ENCODE measurements around the gene RIC8A. TPM values are rescaled to one million over a fixed set of nuclear protein-coding genes. Genes with fewer than 3 reads are reported as not detected.

Gene RIC8A
- total and polyA plus RNA-seq, 2 of the 13 experiments (the other 11 are each of a cell fraction or from before 2014, with no cell fraction given), result 62.1 to 63.8 TPM

DNA sequence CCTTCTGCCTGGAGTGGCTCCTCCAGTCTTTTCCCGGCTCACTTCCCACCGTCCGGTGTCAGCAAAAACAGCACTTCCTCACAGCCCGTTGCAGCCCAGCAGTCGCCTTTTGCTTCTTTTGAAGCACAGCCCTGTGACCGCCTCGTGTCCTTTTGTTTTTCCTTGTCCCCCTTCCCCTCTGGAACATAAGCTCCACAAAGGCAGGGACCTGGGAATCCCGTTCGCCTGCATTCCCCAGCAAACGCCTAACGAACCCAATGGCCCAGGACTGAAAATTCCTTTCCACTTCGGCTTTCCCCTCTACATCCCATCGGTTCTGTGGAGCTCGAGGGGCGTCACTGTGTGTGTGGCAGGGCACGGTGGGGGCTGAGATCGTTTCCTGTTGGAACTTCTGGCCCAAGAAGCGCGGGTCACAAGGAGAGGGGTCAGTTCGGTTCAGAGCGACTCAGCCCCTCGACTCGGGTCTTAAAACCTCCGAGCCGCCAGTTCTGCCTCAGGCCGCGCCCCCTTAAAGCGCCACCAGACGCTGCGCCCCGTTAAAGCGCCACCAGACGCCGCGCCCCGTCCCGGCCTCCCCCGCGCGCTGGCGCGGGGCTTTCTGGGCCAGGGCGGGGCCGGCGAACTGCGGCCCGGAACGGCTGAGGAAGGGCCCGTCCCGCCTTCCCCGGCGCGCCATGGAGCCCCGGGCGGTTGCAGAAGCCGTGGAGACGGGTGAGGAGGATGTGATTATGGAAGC is 841 bp downstream of the RIC8A start (continued):
- TF ChIP-seq GABPA (IDR thresholded peaks at IDR 0.05; ENCODE audit: low read depth, low read length) (no peak), GABPA (CRISPR knock-in tag; IDR thresholded peaks at IDR 0.05; ENCODE audit: low read depth) (peak; percentile 53; the same call in 1 of the 2 replicates), RAD21 (CRISPR knock-in tag; IDR thresholded peaks at IDR 0.05) (0 out of 2 replicates have a peak, but pooled peaks have one; percentile 25), KLF9 (CRISPR knock-in tag; IDR thresholded peaks at IDR 0.05; ENCODE audit: low read depth) (no peak), NFIB (CRISPR knock-in tag; IDR thresholded peaks at IDR 0.05; ENCODE audit: borderline replicate concordance) (no peak), NFE2 (CRISPR knock-in tag; IDR thresholded peaks at IDR 0.05) (no peak), ZNF501 (CRISPR knock-in tag; IDR thresholded peaks at IDR 0.05) (0 out of 2 replicates have a peak, but pooled peaks have one; percentile 14), NCOA2 (CRISPR knock-in tag; IDR thresholded peaks at IDR 0.05) (no peak), ZNF552 (CRISPR knock-in tag; IDR thresholded peaks at IDR 0.05; ENCODE audit: borderline replicate concordance) (no peak), FOXO1 (CRISPR knock-in tag; IDR thresholded peaks at IDR 0.05) (0 out of 2 replicates have a peak, but pooled peaks have one; percentile 13)
- TF ChIP-seq, protein P1, sequence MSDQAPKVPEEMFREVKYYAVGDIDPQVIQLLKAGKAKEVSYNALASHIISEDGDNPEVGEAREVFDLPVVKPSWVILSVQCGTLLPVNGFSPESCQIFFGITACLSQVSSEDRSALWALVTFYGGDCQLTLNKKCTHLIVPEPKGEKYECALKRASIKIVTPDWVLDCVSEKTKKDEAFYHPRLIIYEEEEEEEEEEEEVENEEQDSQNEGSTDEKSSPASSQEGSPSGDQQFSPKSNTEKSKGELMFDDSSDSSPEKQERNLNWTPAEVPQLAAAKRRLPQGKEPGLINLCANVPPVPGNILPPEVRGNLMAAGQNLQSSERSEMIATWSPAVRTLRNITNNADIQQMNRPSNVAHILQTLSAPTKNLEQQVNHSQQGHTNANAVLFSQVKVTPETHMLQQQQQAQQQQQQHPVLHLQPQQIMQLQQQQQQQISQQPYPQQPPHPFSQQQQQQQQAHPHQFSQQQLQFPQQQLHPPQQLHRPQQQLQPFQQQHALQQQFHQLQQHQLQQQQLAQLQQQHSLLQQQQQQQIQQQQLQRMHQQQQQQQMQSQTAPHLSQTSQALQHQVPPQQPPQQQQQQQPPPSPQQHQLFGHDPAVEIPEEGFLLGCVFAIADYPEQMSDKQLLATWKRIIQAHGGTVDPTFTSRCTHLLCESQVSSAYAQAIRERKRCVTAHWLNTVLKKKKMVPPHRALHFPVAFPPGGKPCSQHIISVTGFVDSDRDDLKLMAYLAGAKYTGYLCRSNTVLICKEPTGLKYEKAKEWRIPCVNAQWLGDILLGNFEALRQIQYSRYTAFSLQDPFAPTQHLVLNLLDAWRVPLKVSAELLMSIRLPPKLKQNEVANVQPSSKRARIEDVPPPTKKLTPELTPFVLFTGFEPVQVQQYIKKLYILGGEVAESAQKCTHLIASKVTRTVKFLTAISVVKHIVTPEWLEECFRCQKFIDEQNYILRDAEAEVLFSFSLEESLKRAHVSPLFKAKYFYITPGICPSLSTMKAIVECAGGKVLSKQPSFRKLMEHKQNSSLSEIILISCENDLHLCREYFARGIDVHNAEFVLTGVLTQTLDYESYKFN (CRISPR knock-in tag; conservative IDR thresholded peaks at IDR 0.05), result no peak
- TF ChIP-seq, protein P2, sequence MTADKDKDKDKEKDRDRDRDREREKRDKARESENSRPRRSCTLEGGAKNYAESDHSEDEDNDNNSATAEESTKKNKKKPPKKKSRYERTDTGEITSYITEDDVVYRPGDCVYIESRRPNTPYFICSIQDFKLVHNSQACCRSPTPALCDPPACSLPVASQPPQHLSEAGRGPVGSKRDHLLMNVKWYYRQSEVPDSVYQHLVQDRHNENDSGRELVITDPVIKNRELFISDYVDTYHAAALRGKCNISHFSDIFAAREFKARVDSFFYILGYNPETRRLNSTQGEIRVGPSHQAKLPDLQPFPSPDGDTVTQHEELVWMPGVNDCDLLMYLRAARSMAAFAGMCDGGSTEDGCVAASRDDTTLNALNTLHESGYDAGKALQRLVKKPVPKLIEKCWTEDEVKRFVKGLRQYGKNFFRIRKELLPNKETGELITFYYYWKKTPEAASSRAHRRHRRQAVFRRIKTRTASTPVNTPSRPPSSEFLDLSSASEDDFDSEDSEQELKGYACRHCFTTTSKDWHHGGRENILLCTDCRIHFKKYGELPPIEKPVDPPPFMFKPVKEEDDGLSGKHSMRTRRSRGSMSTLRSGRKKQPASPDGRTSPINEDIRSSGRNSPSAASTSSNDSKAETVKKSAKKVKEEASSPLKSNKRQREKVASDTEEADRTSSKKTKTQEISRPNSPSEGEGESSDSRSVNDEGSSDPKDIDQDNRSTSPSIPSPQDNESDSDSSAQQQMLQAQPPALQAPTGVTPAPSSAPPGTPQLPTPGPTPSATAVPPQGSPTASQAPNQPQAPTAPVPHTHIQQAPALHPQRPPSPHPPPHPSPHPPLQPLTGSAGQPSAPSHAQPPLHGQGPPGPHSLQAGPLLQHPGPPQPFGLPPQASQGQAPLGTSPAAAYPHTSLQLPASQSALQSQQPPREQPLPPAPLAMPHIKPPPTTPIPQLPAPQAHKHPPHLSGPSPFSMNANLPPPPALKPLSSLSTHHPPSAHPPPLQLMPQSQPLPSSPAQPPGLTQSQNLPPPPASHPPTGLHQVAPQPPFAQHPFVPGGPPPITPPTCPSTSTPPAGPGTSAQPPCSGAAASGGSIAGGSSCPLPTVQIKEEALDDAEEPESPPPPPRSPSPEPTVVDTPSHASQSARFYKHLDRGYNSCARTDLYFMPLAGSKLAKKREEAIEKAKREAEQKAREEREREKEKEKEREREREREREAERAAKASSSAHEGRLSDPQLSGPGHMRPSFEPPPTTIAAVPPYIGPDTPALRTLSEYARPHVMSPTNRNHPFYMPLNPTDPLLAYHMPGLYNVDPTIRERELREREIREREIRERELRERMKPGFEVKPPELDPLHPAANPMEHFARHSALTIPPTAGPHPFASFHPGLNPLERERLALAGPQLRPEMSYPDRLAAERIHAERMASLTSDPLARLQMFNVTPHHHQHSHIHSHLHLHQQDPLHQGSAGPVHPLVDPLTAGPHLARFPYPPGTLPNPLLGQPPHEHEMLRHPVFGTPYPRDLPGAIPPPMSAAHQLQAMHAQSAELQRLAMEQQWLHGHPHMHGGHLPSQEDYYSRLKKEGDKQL (CRISPR knock-in tag; IDR thresholded peaks at IDR 0.05; ENCODE audit: low read depth), result no peak
- TF ChIP-seq, protein P3, sequence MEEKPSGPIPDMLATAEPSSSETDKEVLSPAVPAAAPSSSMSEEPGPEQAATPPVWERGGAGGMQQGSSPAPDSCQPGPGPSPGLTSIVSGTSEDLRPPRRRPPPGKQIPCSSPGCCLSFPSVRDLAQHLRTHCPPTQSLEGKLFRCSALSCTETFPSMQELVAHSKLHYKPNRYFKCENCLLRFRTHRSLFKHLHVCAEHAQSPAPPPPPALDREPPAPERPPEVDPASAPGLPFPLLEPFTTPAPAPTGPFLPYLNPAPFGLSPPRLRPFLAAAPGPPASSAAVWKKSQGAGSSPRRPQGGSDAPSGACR (CRISPR knock-in tag; IDR thresholded peaks at IDR 0.05), result 0 out of 2 replicates have a peak, but pooled peaks have one; percentile 28
- TF ChIP-seq, protein P4, sequence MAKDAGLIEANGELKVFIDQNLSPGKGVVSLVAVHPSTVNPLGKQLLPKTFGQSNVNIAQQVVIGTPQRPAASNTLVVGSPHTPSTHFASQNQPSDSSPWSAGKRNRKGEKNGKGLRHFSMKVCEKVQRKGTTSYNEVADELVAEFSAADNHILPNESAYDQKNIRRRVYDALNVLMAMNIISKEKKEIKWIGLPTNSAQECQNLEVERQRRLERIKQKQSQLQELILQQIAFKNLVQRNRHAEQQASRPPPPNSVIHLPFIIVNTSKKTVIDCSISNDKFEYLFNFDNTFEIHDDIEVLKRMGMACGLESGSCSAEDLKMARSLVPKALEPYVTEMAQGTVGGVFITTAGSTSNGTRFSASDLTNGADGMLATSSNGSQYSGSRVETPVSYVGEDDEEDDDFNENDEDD (CRISPR knock-in tag; IDR thresholded peaks at IDR 0.05; ENCODE audit: borderline replicate concordance), result peak; percentile 77; the same call in 1 of the 2 replicates
- TF ChIP-seq, protein P5, sequence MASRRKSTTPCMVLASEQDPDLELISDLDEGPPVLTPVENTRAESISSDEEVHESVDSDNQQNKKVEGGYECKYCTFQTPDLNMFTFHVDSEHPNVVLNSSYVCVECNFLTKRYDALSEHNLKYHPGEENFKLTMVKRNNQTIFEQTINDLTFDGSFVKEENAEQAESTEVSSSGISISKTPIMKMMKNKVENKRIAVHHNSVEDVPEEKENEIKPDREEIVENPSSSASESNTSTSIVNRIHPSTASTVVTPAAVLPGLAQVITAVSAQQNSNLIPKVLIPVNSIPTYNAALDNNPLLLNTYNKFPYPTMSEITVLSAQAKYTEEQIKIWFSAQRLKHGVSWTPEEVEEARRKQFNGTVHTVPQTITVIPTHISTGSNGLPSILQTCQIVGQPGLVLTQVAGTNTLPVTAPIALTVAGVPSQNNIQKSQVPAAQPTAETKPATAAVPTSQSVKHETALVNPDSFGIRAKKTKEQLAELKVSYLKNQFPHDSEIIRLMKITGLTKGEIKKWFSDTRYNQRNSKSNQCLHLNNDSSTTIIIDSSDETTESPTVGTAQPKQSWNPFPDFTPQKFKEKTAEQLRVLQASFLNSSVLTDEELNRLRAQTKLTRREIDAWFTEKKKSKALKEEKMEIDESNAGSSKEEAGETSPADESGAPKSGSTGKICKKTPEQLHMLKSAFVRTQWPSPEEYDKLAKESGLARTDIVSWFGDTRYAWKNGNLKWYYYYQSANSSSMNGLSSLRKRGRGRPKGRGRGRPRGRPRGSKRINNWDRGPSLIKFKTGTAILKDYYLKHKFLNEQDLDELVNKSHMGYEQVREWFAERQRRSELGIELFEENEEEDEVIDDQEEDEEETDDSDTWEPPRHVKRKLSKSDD (CRISPR knock-in tag; IDR thresholded peaks at IDR 0.05; ENCODE audit: low read depth), result no peak; the same call in 1 of the 2 replicates
